HG03460 (cell line): ENCODE results near the gene CHRNA10.
"Not testable (repeated sequence)": the region's sequence is repeated elsewhere in the genome, so short reads cannot be mapped to it uniquely, and the experiment has no call there.

ENCODE experiments used
- ATAC-seq: cut with Tn5 transposase; IDR thresholded peaks from one replicate; pipeline ENCODE4 v1.9.1; 2021; ENCODE audit not compliant: unreplicated experiment

The CHRNA10 gene

GRCh38 chr11:3665336-3666022, 5.7 kb downstream of the CHRNA10 start:
- ATAC-seq = no peak

- no peak for ATAC-seq
These were observed 7.1 kb downstream of the CHRNA10 start for GRCh38 chr11:3664032-3664630.

GRCh38 chr11:3662856-3663255, 8.3 kb downstream of the CHRNA10 start:
- ATAC-seq = no peak

- no peak for ATAC-seq
These were observed 10.2 kb downstream of the CHRNA10 start for GRCh38 chr11:3660960-3661359.

- ATAC-seq = no peak
These were observed 11.3 kb downstream of the CHRNA10 start for GRCh38 chr11:3659595-3660515.

GRCh38 chr11:3658252-3658651, 12.9 kb downstream of the CHRNA10 start:
- no peak for ATAC-seq

GRCh38 chr11:3657331-3657730, 13.9 kb downstream of the CHRNA10 start:
- ATAC-seq = not testable (repeated sequence)

GRCh38 chr11:3655547-3655946, 15.6 kb downstream of the CHRNA10 start:
- ATAC-seq = no peak

- not testable (repeated sequence) for ATAC-seq
These were observed 18.7 kb downstream of the CHRNA10 start for GRCh38 chr11:3652514-3652913.

GRCh38 chr11:3649374-3649773, 21.8 kb downstream of the CHRNA10 start:
- not testable (repeated sequence) for ATAC-seq

- ATAC-seq = not testable (repeated sequence)
These were observed 22.3 kb downstream of the CHRNA10 start for GRCh38 chr11:3648843-3649242.

- no peak for ATAC-seq
These were observed 25.6 kb downstream of the CHRNA10 start for GRCh38 chr11:3645552-3645951.

GRCh38 chr11:3644817-3645235, 26.4 kb downstream of the CHRNA10 start, which contains the start of gene ART1:
Gene ART1, plus strand, starts transcription at chr11:3645128. Its CDS starts 14,086 bp downstream, at chr11:3659214.
- no peak for ATAC-seq

GRCh38 chr11:3643102-3643546, 28.1 kb downstream of the CHRNA10 start:
- ATAC-seq = not testable (repeated sequence)

GRCh38 chr11:3642071-3642951, 28.9 kb downstream of the CHRNA10 start:
- no peak for ATAC-seq

GRCh38 chr11:3641701-3642070, 29.5 kb downstream of the CHRNA10 start, which contains the start of gene ART5:
Gene ART5, minus strand, starts transcription at chr11:3641992. Its CDS starts 130 bp downstream, at chr11:3641862.
- ATAC-seq = no peak

GRCh38 chr11:3641191-3641590, 30.0 kb downstream of the CHRNA10 start:
- ATAC-seq = no peak

GRCh38 chr11:3639841-3640240, 31.3 kb downstream of the CHRNA10 start:
- ATAC-seq = no peak

GRCh38 chr11:3638513-3638912, 32.7 kb downstream of the CHRNA10 start:
- ATAC-seq = no peak

GRCh38 chr11:3637201-3637600, 34.0 kb downstream of the CHRNA10 start:
- no peak for ATAC-seq
